Lower leg skin (tissue), 3 donors: ENCODE results near the gene RRP1B.

ENCODE experiments used
- CTCF ChIP-seq, 3 donors: fragments of 450-650 bp; IDR thresholded peaks; one replicate each; pipeline ENCODE4 v1.5.1; 2016; ENCODE audit warnings: antibody characterized with exemption in 3 of 3, mild to moderate bottlenecking in 3 of 3, moderate library complexity in 2 of 3
- POLR2A ChIP-seq, 2 donors: fragments of 450-650 bp; IDR thresholded peaks; one replicate each; pipeline ENCODE4 v1.6.1; 2016 to 2017; ENCODE audit warnings: antibody characterized with exemption in 2 of 2, mild to moderate bottlenecking in 1 of 2, moderate library complexity in 1 of 2

- TF ChIP-seq CTCF (IDR thresholded peaks at IDR 0.05): no peak
- TF ChIP-seq POLR2A (IDR thresholded peaks at IDR 0.05): no peak
Measured at GRCh38 chr21:43692949-43693348, 33.6 kb downstream of the RRP1B start.
